H1 (cell line): Measurements from ENCODE around the gene C5orf15. TPM values are rescaled to one million over a fixed set of nuclear protein-coding genes. Genes with fewer than 3 reads are reported as not detected.

Experiments
- CTCF ChIA-PET: fragments of 300-600 bp; sonication (Branson Sonifier 250); formaldehyde crosslinking; loops from one replicate; lab custom pipeline; 2021; ENCODE audit not compliant: partially characterized antibody; lab: Charles Lee
- POLR2A ChIA-PET: fragments of 300-600 bp; sonication (Branson Sonifier 250); formaldehyde crosslinking; loops from one replicate; lab custom pipeline; 2021; ENCODE audit warnings: inconsistent platforms; ENCODE audit not compliant: partially characterized antibody; lab: Charles Lee
- DNase-seq, 2 experiments: peaks; one replicate each; pipeline versions ENCODE4 v3.0.0 to v3.0.0-alpha.2; 2010 to 2022; ENCODE audit warnings: low spot score in 2 of 2, low read depth in 1 of 2, mixed read lengths in 1 of 2
- FAIRE-seq: peaks from 2 replicates; lab custom pipeline; 2011; peaks lifted over from hg19 to GRCh38; lab: Jason Lieb, UNC
- H2AFZ ChIP-seq: 2 replicates; pipeline ENCODE4 v1.8.1; 2012; ENCODE audit warnings: low read length, inconsistent platforms
- H2AK5ac ChIP-seq: 2 replicates; pipeline ENCODE4 v1.6.1; 2013; ENCODE audit warnings: low read depth, low read length
- H2BK120ac ChIP-seq: replicated peaks from 2 replicates; pipeline ENCODE3; 2013; ENCODE audit warnings: low read depth, low read length, inconsistent platforms
- H2BK12ac ChIP-seq: 2 replicates; pipeline ENCODE4 v1.6.1; 2013; ENCODE audit warnings: low read depth, low read length
- H2BK15ac ChIP-seq: 2 replicates; pipeline ENCODE4 v1.6.1; 2013; ENCODE audit warnings: low read length
- H2BK20ac ChIP-seq: 2 replicates; pipeline ENCODE4 v1.6.1; 2013; ENCODE audit warnings: low read length
- H2BK5ac ChIP-seq: 2 replicates; pipeline ENCODE4 v1.6.1; 2013; ENCODE audit warnings: low read depth, low read length
- H3K14ac ChIP-seq: 2 replicates; pipeline ENCODE4 v1.6.1; 2013; ENCODE audit warnings: inconsistent platforms; ENCODE audit not compliant: insufficient read length
- H3K18ac ChIP-seq: 2 replicates; pipeline ENCODE4 v1.6.1; 2013; ENCODE audit warnings: low read length; ENCODE audit errors: extremely low read depth
- H3K23ac ChIP-seq: 2 replicates; pipeline ENCODE4 v1.6.1; 2013; ENCODE audit warnings: inconsistent platforms; ENCODE audit not compliant: insufficient read length
- H3K23me2 ChIP-seq: 2 replicates; pipeline ENCODE4 v1.6.1; 2013; ENCODE audit warnings: low read depth, low read length
- H3K27ac ChIP-seq: 2 replicates; pipeline ENCODE4 v1.6.1; 2011; ENCODE audit warnings: low read depth, low read length, inconsistent platforms
- H3K27me3 ChIP-seq, 4 experiments: replicated peaks in 1 of 4; 1 replicate in 1 of 4; 2 replicates in 3 of 4; pipeline versions ENCODE4 v1.6.1 to v1.8.1; 2011 to 2013; ENCODE audit warnings: low read length in 3 of 4, mild to moderate bottlenecking in 3 of 4, inconsistent platforms in 2 of 4, mixed read lengths in 2 of 4, moderate library complexity in 1 of 4; ENCODE audit not compliant: control insufficient read depth in 3 of 4, insufficient read depth in 3 of 4; ENCODE audit errors: extremely low read depth in 1 of 4
- H3K36me3 ChIP-seq, 4 experiments: 2 replicates each; pipeline versions ENCODE4 v1.6.1 to v1.8.1; 2011 to 2013; ENCODE audit warnings: mild to moderate bottlenecking in 4 of 4, low read length in 3 of 4, moderate library complexity in 2 of 4, control low read depth in 1 of 4, inconsistent platforms in 1 of 4; ENCODE audit not compliant: insufficient read depth in 4 of 4, control insufficient read depth in 2 of 4
- H3K4ac ChIP-seq: replicated peaks from 2 replicates; pipeline ENCODE3; 2013; ENCODE audit warnings: low read length, low read depth, mixed read lengths, inconsistent platforms; ENCODE audit not compliant: insufficient read length
- H3K4me1 ChIP-seq, 4 experiments: replicated peaks in 1 of 4; 1 replicate in 1 of 4; 2 replicates in 3 of 4; pipeline versions ENCODE4 v1.6.1 to v1.8.1; 2011 to 2013; ENCODE audit warnings: low read length in 3 of 4, inconsistent platforms in 2 of 4, mixed read lengths in 1 of 4; ENCODE audit not compliant: insufficient read depth in 4 of 4, control insufficient read depth in 3 of 4
- H3K4me2 ChIP-seq, 2 experiments: 2 replicates each; pipeline versions ENCODE4 v1.6.1 to v1.8.1; 2011 to 2013; ENCODE audit warnings: low read depth in 2 of 2, low read length in 2 of 2, control low read depth in 1 of 2, inconsistent platforms in 1 of 2, mild to moderate bottlenecking in 1 of 2; ENCODE audit not compliant: insufficient read depth in 1 of 2
- H3K4me3 ChIP-seq, 4 experiments: fragments of 200-600, 300-600 bp in 1 of 4; sonication (generic), shearing (Covaris generic), sonication (Bioruptor Twin) in 1 of 4; 2 replicates each; pipeline versions ENCODE4 v1.5.1 to v1.8.1; 2011 to 2016; ENCODE audit warnings: low read length in 4 of 4, low read depth in 3 of 4, control low read depth in 2 of 4, inconsistent platforms in 2 of 4, mild to moderate bottlenecking in 2 of 4, mixed read lengths in 1 of 4, moderate library complexity in 1 of 4; ENCODE audit not compliant: insufficient read depth in 2 of 4; ENCODE audit errors: extremely low read depth in 1 of 4
- H3K56ac ChIP-seq: replicated peaks from 2 replicates; pipeline ENCODE3; 2013; ENCODE audit warnings: low read depth, mild to moderate bottlenecking, mixed read lengths, low read length, inconsistent platforms; ENCODE audit not compliant: insufficient read length
- H3K79me1 ChIP-seq: 2 replicates; pipeline ENCODE4 v1.6.1; 2013; ENCODE audit warnings: low read depth, low read length, control low read depth
- H3K79me2 ChIP-seq, 2 experiments: 2 replicates each; pipeline versions ENCODE4 v1.6.1 to v1.8.1; 2012 to 2013; ENCODE audit warnings: low read length in 2 of 2, mild to moderate bottlenecking in 2 of 2, inconsistent platforms in 1 of 2; ENCODE audit not compliant: insufficient read depth in 2 of 2, control insufficient read depth in 1 of 2
- H3K9ac ChIP-seq, 4 experiments: replicated peaks in 1 of 4; 1 replicate in 1 of 4; 2 replicates in 3 of 4; pipeline versions ENCODE4 v1.6.1 to v1.8.1; 2011 to 2013; ENCODE audit warnings: low read depth in 3 of 4, low read length in 3 of 4, control low read depth in 2 of 4, mild to moderate bottlenecking in 2 of 4, moderate library complexity in 2 of 4, inconsistent platforms in 1 of 4; ENCODE audit errors: extremely low read depth in 1 of 4
- H3K9me3 ChIP-seq, 2 experiments: 2 replicates each; pipeline versions ENCODE4 v1.6.1 to v1.8.1; 2012 to 2013; ENCODE audit warnings: mild to moderate bottlenecking in 2 of 2, moderate library complexity in 2 of 2, control low read depth in 1 of 2, inconsistent platforms in 1 of 2, low read depth in 1 of 2, low read length in 1 of 2, mixed read lengths in 1 of 2; ENCODE audit not compliant: insufficient read depth in 2 of 2
- H4K20me1 ChIP-seq, 2 experiments: replicated peaks in 1 of 2; 2 replicates each; pipeline versions ENCODE3 to v1.8.1; 2011 to 2013; ENCODE audit warnings: inconsistent platforms in 2 of 2, low read length in 2 of 2, mild to moderate bottlenecking in 1 of 2; ENCODE audit not compliant: insufficient read depth in 2 of 2, control insufficient read depth in 1 of 2
- H4K5ac ChIP-seq: 2 replicates; pipeline ENCODE4 v1.6.1; 2013; ENCODE audit warnings: low read length, low read depth, mixed read lengths, inconsistent platforms; ENCODE audit not compliant: insufficient read length
- H4K8ac ChIP-seq: 2 replicates; pipeline ENCODE4 v1.8.0; 2013; ENCODE audit warnings: mild to moderate bottlenecking, moderate library complexity, low read length, inconsistent platforms; ENCODE audit not compliant: insufficient read depth; ENCODE audit errors: extremely low read depth
- H4K91ac ChIP-seq: replicated peaks from 2 replicates; pipeline ENCODE3; 2013; ENCODE audit warnings: low read length, mixed read lengths, inconsistent platforms; ENCODE audit not compliant: insufficient read length
- CTBP2 ChIP-seq: IDR thresholded peaks from 2 replicates; pipeline ENCODE4 v1.7.0; 2011; ENCODE audit warnings: borderline replicate concordance, mild to moderate bottlenecking, moderate library complexity, mixed read lengths, low read length; ENCODE audit not compliant: insufficient read depth, insufficient read length
- GTF2F1 ChIP-seq: IDR thresholded peaks from 2 replicates; pipeline ENCODE4 v1.6.1; 2012; ENCODE audit warnings: low read depth, low read length, improper control_type of control experiment, borderline replicate concordance
- HDAC2 ChIP-seq, 2 experiments: fragments of 300-600 bp in 1 of 2; sonication (generic) in 1 of 2; IDR thresholded peaks; 2 replicates each; pipeline ENCODE4 v1.6.1; 2011 to 2012; ENCODE audit warnings: low read depth in 2 of 2, low read length in 2 of 2, mild to moderate bottlenecking in 2 of 2, moderate library complexity in 2 of 2, borderline replicate concordance in 1 of 2, inconsistent platforms in 1 of 2
- KDM4A ChIP-seq: IDR thresholded peaks from one replicate; pipeline ENCODE4 v1.7.1; 2012; ENCODE audit warnings: low read depth, mild to moderate bottlenecking, moderate library complexity, low read length, inconsistent platforms; ENCODE audit not compliant: severe bottlenecking
- RAD21 ChIP-seq, 2 experiments: IDR thresholded peaks in 1 of 2; conservative IDR thresholded peaks in 1 of 2; 2 replicates each; pipeline ENCODE4 v1.6.1; 2011; ENCODE audit warnings: low read depth in 2 of 2, low read length in 2 of 2, improper control_type of control experiment in 1 of 2, inconsistent platforms in 1 of 2, mild to moderate bottlenecking in 1 of 2, moderate library complexity in 1 of 2
- SAP30 ChIP-seq: fragments of 300-600 bp; sonication (generic); IDR thresholded peaks from 2 replicates; pipeline ENCODE4 v1.7.1; 2012; ENCODE audit warnings: low read length, moderate library complexity, mild to moderate bottlenecking, inconsistent platforms; ENCODE audit not compliant: insufficient read depth, insufficient replicate concordance
- SIN3A ChIP-seq, 2 experiments: IDR thresholded peaks in 1 of 2; conservative IDR thresholded peaks in 1 of 2; 2 replicates each; pipeline ENCODE4 v1.6.1; 2011 to 2012; ENCODE audit warnings: low read length in 2 of 2, improper control_type of control experiment in 1 of 2, low read depth in 1 of 2, mild to moderate bottlenecking in 1 of 2
- SRF ChIP-seq: IDR thresholded peaks from 2 replicates; pipeline ENCODE4 v1.6.1; 2011; ENCODE audit warnings: mild to moderate bottlenecking, low read depth, low read length, moderate library complexity
- TEAD4 ChIP-seq: IDR thresholded peaks from 2 replicates; pipeline ENCODE4 v1.6.1; 2012; ENCODE audit warnings: low read depth, low read length, inconsistent platforms, mixed read lengths
- WGBS, 2 experiments: shearing (Covaris generic) in 1 of 2; methylation state at CpG; one replicate each; pipeline versions ENCODE4 v1.1.6 to v1.1.7; 2013 to 2015; ENCODE audit warnings: low lambda C conversion rate in 2 of 2, mixed read lengths in 2 of 2, inconsistent platforms in 1 of 2, low coverage in 1 of 2, missing lambda C conversion rate in 1 of 2; ENCODE audit not compliant: insufficient replicate concordance in 2 of 2, insufficient coverage in 1 of 2, insufficient read length in 1 of 2; ENCODE audit errors: extremely low coverage in 1 of 2, missing lambda C conversion rate in 1 of 2; 5-methylcytosine and 5-hydroxymethylcytosine counted together
- polyA plus RNA-seq, 7 experiments: library from polyadenylated mRNA; depleted of rRNA in 3 of 7; stranded (reverse) in 5 of 7; unstranded in 2 of 7; fragments of >200 nt in 5 of 7; fragments of 200-250 nt in 2 of 7; gene quantifications; 1 replicate in 5 of 7; 2 replicates in 1 of 7; 4 replicates in 1 of 7; pipeline versions ENCODE4 v1.2.1 to v1.2.3, GENCODE V29; 2011 to 2013; ENCODE audit warnings: missing spikeins in 2 of 7, mixed read lengths in 2 of 7
- total RNA-seq: library from RNA; stranded (reverse); fragmentation: NEBNext Ultra II Directional; extraction: Animal tissue kit (Norgen Biotek cat#: 25700); gene quantifications from 2 replicates; pipeline ENCODE4 v1.2.1, GENCODE V29; 2021

C5orf15 gene
- total and polyA plus RNA-seq, 2 of the 8 experiments (the other 6 are each of a cell fraction or from before 2014, with no cell fraction given) = 31.7 to 39.3 TPM

DNA sequence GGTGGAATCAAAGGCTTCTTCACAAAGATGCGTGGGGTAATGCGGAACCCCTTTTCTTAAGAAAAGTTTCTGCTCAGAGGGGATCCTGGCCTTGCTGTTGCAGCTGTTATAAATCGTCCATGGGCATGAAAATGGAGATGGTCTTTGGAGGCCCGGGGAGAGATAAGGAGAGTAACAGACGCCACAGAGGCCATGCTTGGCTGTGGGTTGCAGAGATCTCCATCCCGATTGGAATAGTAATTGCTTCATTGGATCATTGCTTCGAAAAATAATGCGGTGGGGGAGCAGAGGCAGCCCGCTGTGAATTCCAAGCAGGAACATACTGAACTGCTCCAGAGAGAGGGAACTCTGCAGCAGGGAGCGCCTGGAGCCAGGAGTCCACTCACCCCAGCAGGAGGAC, 55.5 kb downstream of the C5orf15 start:
- Histone ChIP-seq H3K56ac (no peak overlapping the region), H3K79me1 (no peaks in the 10 kb centered on the region), H3K9ac (no peak overlapping the region), H3K36me3 (no peaks in the 10 kb centered on the region; a peak in 1 of 8 replicates), H4K8ac (no peak overlapping the region), H4K91ac (no peak overlapping the region), H3K4ac (no peak overlapping the region), H3K4me1 (no peaks in the 10 kb centered on the region), H3K14ac (no peak overlapping the region), H3K23ac (no peak overlapping the region), H3K27ac (no peak overlapping the region), H2BK15ac (no peak overlapping the region), H3K79me2 (no peaks in the 10 kb centered on the region), H2BK20ac (no peak overlapping the region), H4K20me1 (no peaks in the 10 kb centered on the region), H3K4me2 (no peak overlapping the region), H2BK120ac (no peak overlapping the region), H3K27me3 (no peaks in the 10 kb centered on the region), H2AK5ac (no peak overlapping the region), H3K4me3 (no peak overlapping the region), H2BK5ac (no peak overlapping the region), H3K23me2 (no peaks in the 10 kb centered on the region), H3K9me3 (no peaks in the 10 kb centered on the region), H2BK12ac (no peak overlapping the region), H2AFZ (no peak overlapping the region), H4K5ac (no peak overlapping the region), H3K18ac (no peak overlapping the region)
- ChIA-PET CTCF (interaction anchor here (0.6 kb wide), 1 partner anchor 85 kb away, joined by 7 read pairs; no protein-coding TSS in a partner anchor), POLR2A (no interaction called here)
- DNase-seq (no peak), FAIRE-seq (no peak)
- TF ChIP-seq HDAC2 (IDR thresholded peaks at IDR 0.05; ENCODE audit: borderline replicate concordance in 1 of 2, low read depth in 2 of 2, low read length in 2 of 2) (no peak), KDM4A (no peak), SAP30 (no peak), SRF (no peak), SIN3A (conservative IDR thresholded peaks at IDR 0.05 in 1 of 2, IDR thresholded peaks at IDR 0.05 in 1 of 2; ENCODE audit: low read depth in 1 of 2, low read length in 2 of 2) (no peak), RAD21 (IDR thresholded peaks at IDR 0.05 in 1 of 2, conservative IDR thresholded peaks at IDR 0.05 in 1 of 2; ENCODE audit: low read depth in 2 of 2, low read length in 2 of 2) (no peak), GTF2F1 (no peak), CTBP2 (no peak), TEAD4 (no peak)
- WGBS, 2 experiments = 87% methylated on average over 10 of the region's 10 CpGs; no CpG with 5 or more reads in 1 of the 2 experiments
